GOT3 (cell line): Measurements from ENCODE around the gene OR6C2.
"Not testable (repeated sequence)": the region's sequence is repeated elsewhere in the genome, so short reads cannot be mapped to it uniquely, and the experiment has no call there.

ENCODE experiments used
- DNase-seq: peaks from one replicate; lab custom pipeline; 2025; ENCODE audit warnings: mixed read lengths; lab: John Stamatoyannopoulos, UW

Gene OR6C2

DNA sequence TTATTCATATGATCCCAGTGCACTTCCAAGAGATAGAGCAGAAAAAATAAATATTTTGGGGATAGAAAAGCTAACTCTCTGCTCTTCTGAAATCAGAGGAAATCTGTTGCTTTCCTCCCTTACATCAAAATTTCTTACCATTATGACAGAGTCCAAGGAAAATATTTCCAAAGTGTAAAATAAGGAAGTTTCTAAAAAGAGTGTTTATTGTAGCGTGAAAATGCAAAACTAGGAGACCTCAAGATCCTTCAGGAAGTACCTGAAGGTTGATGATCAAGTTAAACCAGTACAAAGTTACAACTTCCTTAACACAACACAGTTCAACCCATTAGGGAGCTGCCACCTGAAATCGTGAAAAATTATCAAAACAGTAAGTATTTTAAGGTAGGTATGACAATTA, at the start of gene OR6C2:
Gene OR6C2 (plus strand): TSS at position 301 of the 400 bp plus-strand sequence. CDS start 8,138 bp downstream, outside the sequence.
- no peak for DNase-seq

DNA sequence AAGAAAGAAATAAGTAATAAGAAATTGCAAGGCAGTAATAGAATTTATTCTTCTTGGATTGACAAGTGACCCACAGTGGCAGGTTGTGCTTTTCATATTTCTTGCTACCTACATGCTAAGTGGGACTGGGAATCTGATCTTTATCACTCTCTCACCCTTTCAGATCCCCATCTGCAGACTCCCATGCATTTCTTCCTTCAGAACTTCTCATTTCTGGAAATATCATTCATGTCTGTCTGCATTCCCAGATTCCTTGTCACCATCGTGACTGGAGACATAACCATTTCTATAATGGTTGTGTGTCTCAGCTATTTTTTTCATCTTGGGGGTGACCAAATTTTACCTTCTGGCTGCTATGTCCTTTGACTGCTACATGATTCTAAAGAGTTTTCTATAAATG, 47.5 kb upstream of the OR6C2 start:
- no peak for DNase-seq

DNA sequence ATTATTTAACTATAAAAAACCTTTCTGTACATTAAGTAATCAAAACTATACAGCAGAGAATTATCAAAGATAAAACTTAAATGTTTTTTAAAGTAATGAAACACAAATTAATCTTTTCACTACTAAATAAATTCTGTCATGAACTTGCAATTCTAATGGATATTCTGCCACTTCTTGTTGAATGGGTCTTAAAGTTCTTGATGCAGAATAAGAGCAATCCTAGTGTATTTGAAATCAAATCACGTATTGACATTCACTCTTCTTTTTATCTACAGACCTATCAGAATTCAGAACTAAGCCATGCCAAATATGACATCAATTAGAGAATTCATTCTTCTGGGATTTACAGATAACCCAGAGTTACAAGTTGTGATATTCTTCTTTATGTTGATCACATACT, 43.6 kb upstream of the OR6C2 start, which contains the start of gene OR6C65:
Gene OR6C65 (plus strand): TSS at position 301 of the 400 bp plus-strand sequence. CDS start 0 bp downstream, at position 301.
- DNase-seq, result no peak

DNA sequence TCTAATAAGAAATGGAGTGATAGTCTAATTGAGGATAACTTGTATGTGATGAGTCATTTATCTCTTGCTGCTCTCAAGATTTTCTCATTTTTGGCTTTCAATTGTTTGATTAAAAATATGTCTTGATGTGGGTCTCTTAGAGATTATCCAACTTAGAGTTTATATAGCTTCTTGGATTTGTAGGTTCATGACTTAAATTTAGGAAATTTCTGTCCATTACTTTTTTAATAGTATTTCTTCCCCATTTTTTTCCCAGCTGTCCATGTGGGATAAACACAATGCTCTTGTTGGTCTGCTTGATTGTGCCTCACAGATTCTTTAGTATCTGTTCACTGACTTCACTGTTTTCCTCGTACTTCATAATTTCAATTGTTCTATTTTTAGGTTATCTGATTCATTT, 36.0 kb upstream of the OR6C2 start:
- DNase-seq, result no peak

DNA sequence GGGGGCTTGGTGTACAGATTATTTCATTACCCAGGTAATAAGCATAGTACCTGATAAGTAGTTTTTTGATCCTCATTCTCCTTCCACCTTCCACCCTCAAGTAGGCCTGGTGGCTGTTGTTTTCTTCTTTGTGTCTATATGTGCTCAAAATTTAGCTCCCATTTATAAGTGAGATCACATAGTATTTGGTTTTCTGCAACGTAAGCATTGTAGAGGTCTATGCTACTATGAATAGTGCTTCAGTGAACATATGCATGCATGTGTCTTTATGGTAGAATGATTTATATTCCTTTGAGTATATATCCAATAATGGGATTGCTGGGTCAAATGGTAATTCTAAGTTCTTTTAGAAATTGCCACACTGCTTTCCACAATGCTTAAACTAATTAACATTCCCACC, 34.7 kb upstream of the OR6C2 start:
- DNase-seq, result not testable (repeated sequence)

DNA sequence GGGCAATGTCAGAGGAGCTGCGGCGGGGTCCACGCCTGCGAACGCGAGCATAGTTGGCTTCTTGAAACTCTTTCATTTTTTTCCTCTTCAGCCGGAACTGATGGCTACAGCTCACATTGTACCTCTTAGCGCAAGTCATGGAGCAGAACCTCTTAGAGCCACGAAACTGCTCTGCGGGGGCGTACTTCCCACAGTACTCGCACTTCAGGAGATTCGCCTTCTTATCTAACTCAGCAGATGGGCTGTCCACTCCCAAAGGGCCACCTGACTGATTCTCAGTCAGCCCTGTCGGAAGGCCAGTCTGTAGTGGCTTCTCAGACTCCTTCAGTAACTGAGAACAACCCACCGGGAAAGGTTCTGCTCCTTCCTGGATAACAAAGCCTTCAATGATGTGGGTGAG, 31.7 kb upstream of the OR6C2 start:
- not testable (repeated sequence) for DNase-seq

DNA sequence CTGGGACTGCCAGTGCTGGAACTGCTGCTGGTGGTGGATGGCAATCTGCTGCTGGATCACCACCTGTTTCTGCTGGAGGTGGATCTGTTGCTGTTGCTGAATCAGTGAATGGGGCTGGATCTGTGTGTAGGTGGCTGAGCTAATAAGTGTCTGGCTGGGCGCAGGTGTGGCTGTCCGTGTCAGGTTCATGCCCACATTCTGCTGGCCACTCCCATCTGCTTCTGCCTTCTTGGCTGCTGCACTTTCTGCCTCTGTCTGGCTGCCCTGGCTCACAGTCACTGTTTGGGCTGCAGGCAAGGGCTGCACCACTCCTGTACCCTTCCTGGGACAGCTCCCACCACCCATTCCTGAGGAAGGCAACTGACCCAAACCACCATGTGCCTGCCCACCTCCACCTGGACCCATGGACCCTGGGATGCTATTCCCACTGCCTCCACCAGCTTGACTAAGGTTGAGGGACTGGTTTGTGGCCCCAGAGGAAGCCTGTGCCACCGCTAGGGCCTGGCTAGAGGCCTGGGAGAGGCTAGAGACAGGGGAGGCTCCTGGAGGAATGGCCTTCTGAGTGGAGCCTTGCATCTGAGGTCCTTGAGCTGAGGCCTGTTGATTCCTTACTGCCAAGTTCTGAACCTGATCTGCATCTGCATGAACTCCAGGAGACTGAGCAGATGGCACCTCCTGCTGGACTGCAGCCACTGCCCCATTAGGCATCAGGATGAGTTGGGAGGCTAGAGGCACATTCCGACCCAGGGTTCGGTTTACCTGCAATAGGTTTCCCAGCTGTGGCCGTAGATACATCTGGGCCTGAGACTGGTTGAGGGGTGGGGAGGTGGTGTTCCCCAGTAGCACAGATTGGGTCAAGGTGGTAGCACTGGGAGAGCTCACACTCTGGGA, 30.1 kb upstream of the OR6C2 start:
- not testable (repeated sequence) for DNase-seq

DNA sequence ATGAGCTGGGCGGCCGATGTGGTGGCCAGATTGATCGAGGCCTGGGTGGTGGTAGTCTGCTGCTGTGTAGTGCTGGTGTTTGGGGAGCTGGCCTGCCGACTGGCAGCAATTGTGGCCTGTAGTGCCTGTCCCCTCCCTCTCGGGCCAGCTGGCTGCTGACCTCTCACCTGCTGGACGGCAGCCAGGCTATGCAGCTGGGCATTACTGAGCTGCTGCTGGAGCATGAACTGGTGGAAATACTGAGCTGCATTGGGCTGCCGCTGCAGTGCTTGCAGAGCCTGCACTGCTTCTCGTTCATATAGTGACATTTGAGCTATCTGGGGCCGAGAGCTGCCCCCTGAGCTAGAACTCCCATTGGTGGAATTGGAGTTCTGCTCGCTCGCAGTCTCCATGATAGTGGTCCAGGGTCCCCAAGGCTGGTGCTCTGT, 29.5 kb upstream of the OR6C2 start:
- not testable (repeated sequence) for DNase-seq

DNA sequence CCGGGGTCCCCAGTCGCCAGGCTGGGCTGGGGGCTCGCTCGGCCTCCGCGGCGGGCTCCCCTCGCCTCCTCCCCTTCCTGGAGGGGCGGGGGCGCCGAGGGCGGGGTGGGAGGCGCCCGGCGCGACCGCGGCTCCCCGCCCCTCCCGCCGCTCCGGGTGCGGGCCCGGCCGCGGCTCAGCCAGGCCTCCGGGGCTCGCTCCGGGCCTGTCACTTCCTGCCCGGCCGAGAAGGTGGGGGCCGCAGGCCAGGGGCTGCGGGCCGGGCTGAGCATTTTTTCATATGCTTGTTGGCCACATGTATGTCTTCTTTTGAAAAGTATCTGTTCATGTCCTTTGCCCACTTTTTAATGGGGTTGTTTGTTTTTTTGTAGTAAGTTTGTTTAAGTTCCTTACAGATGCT, 29.0 kb upstream of the OR6C2 start:
- not testable (repeated sequence) for DNase-seq

DNA sequence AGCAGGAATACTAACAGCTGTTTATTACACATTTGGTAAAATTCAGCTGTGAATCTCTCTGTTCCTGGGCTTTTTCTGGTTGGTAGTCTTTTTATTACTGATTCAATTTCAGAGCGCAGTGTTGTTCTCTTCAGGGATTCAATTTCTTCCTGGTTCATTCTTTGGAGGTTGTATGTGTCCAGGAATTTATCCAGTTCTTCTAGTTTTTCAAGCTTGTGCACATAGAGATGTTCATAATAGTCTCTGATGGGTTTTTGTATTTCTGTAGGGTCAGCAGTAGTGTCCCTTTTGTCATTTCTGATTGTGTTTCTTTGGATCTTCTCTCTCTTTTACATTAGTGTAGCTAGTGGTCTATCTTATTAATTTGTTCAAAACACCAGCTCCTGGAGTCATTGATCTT, 26.9 kb upstream of the OR6C2 start:
- no peak for DNase-seq

DNA sequence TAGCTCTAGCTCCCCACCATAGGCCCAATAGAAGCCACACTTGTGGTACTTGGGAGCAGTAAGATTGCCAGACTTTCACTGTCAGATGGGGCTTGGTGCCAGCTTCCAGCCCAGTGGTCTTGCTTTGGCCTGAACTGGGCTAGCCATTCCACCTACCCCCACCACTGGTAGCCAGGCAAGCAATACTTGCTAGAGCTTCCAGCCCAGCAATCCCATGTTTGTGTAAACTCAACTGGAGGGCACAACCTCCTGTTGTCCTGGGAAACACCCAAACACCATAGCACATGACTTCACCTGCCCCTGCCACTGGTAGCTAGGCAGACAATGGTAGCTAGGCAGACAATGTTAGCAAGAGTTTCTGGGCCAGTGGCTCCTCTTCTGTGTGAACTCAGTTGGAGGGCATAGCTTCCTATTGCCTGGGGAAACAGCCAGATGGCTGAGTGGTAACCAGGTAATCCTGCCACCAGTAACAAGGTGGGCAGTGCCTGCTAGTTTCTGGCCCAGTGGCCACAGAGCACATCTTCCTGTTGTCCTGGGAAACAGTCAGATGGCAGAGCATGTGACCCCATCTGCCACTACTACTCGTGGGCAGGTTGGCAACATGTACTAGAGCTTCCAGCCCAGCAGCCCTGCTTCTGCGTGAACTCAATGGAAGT, 23.4 kb upstream of the OR6C2 start:
- no peak for DNase-seq

DNA sequence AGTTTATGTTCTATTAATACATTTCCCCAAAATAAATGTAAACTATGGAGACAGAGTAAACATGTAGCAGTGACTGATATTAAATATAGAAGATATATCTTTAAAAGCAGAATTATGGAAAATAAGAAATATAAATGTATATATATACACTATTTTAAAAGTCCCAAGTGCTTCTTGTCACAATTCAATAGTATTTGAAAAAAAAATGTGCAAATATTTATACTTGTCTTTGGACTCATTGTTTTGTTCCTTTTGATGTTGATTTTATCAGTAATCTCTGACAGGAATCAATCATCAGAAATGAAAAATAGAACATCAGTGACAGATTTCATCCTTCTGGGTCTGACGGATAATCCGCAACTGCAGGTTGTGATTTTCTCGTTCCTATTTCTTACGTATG, 17.9 kb upstream of the OR6C2 start, which contains the start of gene OR6C76:
Gene OR6C76 (plus strand): TSS at position 301 of the 400 bp plus-strand sequence. CDS start 0 bp downstream, at position 301.
- DNase-seq, result no peak

DNA sequence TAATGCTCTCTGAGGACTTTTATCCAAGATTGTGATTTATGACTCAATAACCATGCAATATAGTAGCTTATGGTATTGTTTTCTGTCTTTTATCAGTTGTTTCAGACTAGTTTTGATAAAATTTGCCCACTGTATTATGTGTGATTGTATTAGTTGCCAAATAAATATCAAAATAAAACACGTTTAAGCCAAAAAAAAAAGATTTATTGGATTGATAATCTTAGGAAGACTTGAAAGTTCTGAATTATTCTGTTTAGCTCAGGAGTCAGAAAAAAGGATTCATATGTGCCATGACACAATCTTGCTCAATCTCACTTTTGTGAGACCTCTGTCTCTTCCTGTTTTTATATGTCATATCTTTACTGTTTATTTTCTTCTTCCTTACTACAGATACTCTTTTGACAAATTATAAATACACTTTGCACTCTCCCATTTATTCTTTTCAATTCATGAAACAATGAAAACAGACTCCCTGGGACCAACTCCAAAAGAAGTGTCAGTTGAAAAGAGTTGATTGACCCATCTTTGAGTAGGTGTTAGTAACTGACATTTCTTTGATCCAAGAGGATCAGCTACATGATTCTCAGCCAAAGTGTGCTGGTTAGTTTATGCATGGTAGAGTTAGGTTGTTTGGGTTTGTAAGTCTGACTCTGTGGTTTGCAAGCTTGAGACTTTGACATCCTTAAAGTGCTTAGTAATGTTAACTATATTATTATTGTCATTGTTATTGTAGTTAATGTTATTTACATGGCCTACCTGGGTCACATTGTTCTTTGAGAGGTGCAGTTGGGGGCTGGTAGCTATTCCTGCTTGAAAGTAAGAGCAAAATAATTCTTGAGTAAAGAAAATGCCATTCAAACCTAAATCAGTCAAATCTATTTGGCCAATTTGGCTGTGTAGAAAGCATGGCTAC, 15.3 kb upstream of the OR6C2 start:
- no peak for DNase-seq

DNA sequence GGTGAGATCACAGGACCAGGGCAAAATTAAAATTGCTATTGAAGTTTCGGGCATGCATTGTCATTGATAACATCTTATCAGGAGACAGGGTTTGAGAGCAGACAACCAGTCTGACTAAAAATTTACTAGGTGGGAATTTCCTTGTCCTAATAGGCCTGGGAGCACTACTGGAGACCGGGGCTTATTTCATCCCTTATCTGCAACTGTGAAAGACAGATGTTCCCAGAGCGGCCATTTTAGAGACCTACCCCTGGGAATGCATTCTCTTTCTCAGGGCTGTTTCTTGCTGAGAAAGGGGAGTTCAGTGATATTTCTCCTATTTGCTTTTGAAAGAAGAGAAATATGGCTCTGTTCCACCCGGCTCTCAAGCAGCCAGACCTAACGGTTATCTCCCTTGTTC, 2.6 kb upstream of the OR6C2 start:
- not testable (repeated sequence) for DNase-seq

DNA sequence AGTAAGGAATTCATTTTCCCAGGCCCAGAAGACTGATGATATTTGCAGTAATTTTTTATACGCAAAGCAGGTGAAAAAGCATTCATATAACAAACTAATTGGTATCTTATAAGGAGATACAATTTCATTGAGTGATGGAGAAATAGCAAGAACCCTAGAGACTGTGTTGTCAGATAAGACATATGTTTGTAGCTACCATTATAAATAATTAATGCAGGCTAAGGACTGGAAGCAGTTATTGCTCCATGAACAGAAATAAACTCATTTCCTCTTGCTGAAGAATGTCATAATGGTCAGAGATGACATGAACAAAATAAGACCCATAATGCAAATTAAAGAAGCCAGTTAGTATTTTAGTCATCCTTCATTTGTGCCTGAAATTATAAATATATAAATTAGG, 1.5 kb downstream of the OR6C2 start:
- DNase-seq, result no peak

DNA sequence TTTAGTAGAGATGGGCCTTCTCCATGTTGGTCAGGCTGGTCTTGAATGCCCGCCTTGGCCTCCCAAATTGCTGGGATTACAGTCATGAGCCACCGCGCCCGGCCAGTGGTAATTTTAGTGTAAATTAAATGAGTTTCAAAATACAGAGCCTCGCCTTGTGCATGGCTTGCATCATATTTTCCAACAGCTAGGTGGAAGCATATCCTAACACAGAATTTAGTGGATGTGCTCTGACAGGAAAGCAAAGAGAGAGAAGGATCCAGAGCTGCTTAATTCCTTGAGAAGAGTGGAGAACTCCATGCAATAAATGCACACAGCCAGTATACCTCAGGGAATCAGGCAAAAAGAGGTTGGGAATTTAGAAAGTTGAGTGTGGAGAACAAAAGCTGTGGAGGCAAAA, 2.5 kb downstream of the OR6C2 start:
- no peak for DNase-seq

DNA sequence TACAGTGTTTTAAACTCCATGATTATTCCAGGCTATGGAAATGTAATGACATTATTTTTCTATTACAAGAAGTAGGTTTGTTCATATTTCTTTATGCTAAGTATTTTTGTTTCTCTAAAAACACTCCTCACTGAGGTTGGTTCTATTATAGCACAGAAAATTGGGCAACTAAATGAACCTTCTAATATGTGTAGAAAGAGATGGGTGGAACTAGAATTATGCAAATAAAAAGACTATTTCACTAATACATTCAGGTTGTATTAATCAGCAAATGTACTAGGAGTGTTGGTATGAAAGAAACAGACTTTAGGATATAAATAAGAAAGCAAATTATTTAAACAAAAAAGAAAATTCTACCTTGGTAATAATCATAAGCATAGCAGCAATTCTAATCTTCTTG, 4.9 kb downstream of the OR6C2 start:
- no peak for DNase-seq

DNA sequence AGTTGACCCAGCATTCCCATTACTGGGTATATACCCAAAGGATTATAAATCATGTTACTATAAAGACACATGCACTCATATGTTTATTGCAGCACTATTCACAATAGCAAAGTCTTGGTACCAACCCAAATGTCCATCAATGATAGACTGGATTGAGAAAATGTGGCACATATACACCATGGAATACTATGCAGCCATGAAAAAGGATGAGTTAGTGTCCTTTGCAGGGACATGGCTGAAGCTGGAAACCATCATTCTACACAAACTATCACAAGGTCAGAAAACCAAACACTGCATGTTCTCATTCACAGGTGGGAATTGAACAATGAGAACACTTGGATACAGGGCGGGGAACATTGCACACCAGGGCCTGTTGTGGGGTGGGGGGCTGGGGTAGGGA, 21.1 kb downstream of the OR6C2 start:
- not testable (repeated sequence) for DNase-seq

DNA sequence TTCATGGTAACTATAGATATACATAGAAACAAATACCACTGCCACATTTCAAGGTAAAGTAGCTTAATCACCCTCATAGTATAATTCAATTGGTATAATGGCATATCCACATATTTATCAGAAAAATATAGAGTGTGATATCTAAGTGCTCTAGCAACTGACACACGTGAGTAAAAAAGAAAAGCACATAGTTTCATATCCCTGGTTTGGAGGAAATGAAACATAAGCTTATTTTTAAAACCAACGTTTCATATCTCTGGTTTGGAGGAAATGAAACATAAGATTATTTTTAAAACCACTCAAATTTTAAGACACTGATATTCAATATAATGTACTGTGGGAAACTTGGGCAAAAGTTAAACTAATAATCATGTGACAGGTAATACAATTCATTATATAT, 24.0 kb downstream of the OR6C2 start:
- no peak for DNase-seq

DNA sequence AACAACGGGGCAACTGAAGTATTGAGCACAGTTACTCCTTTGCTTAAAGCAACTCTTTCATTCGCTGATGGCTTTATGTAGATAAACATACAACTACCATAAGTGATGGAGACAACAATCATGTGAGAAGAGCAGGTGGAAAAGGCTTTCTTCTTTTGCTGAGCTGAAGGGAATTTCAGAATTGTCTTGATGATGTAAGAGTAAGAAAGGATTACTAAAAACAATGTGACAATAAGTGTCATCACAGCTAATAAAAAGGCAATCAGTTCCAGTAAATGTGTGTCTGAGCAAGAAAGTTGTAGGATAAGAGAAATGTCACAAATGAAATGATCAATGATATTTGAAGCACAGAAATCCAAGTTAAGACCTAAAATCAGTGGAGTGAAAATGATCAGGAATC, 25.4 kb downstream of the OR6C2 start:
- no peak for DNase-seq

DNA sequence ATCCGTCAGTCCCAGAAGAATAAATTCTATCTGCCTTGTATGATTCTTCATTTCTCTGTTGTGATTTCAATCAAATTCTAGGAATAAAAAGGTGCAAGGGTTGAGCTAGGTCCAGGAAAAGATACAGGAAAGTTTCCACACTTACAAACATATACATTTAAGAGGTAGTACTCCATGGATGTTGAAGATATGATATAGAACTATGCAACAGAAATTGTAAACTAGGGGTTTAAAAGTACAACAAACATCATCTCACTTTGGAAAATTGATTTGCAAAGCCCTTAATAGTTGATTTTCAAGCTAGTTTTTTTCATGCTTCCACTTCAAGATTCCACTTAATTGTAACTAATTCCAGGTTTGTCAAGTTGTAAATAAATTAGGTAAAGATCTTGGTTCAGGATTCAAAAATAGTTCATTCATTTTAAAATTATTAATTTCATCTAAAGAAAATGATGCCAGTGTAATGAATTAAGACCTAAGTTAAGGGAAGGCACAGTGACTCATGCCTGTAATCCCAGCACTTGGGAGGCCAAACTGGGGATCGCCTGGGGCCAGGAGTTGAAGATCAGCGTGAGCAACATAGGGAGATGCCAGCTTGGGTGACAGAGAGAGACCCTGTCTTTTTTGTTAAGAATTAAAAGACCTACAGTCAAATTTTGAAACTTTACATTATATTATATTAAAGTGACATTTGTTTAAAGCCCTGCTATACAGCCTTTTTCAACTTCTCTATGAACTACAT, 26.4 kb downstream of the OR6C2 start, which contains the start of gene OR6C70:
Gene OR6C70 (minus strand): TSS at position 51 of the 742 bp plus-strand sequence. CDS start 0 bp downstream, at position 51.
- no peak for DNase-seq
